ENCODE results near the gene MYO5B. TPM values are rescaled to one million over a fixed set of nuclear protein-coding genes. Genes with fewer than 3 reads are reported as not detected.

MYO5B gene
- total RNA-seq, 4 donors from 2014 or later = 58.2 to 102 (median 89.9) TPM

DNA sequence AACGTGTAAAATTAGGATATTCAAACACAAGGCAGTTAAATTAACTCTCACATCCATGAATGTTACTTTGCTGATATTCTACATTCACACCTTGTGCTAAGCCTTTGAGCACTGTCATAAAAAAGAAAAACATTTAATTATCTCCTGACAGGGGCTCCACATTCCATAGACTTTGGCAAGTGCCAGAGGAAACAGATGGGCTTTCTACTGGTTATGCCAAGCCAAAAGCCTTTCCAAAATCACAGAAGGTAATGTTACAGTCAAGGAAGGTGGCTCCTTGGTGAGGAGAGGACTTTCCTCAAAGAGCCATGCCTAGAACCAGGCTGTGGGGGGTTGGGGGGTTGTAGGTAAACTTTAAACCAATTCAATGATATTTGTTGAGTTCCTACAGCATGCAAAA lies 12.4 kb downstream of the MYO5B start:
- Histone ChIP-seq H3K27me3 (no peaks in the 10 kb centered on the region), H3K4me3 (replicated peaks in 1 of 3) (no peak overlapping the region), H3K27ac (no peak overlapping the region), H3K4me1 (no peaks in the 10 kb centered on the region), H3K9me3 (no peaks in the 10 kb centered on the region), H3K36me3 (no peaks in the 10 kb centered on the region)
- TF ChIP-seq CTCF (IDR thresholded peaks at IDR 0.05) (no peak), POLR2A (IDR thresholded peaks at IDR 0.05) (no peak)
- WGBS, 2 donors = 66 to 76% methylated on average over 1 of the region's 1 CpG
- intact Hi-C loops (cut with DNase I) = no loop called here
- no peak for DNase-seq

- H3K9me3 ChIP-seq = no peaks in the 10 kb centered on the region
- H3K4me1 ChIP-seq = no peaks in the 10 kb centered on the region
- no peaks in the 10 kb centered on the region for H3K36me3 ChIP-seq
- 65 to 66% methylated on average over 2 of the region's 2 CpGs for WGBS, 2 donors
- no peaks in the 10 kb centered on the region for H3K27me3 ChIP-seq
- no peak overlapping the region for H3K27ac ChIP-seq
- intact Hi-C loops (cut with DNase I) = no loop called here
- H3K4me3 ChIP-seq (replicated peaks in 1 of 3) = no peak overlapping the region
- no peak for DNase-seq
- TF ChIP-seq CTCF (IDR thresholded peaks at IDR 0.05) (no peak), POLR2A (IDR thresholded peaks at IDR 0.05) (no peak)
Measured at GRCh38 chr18:50181590-50181989, 13.4 kb downstream of the MYO5B start.

DNA sequence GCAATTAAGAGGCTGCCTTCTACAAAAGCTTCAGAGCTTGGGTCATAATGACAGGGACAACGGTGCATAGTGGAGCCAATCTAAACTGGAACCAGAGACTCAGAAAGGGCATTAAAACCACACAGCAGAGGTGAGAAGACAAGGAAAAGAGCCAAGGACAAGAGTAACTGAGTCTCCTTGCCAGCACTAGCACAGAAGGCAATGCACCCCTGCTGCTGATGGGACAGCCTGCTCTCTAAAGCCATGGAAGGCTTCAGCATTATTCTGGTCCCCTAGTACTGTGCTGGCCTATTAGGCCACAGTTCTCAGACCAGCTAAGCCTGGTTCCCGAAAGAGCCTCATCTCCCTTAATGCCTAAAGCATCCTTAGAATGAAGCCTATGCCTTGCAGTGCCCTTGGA lies 15.5 kb downstream of the MYO5B start:
- WGBS, 2 donors = 86 to 93% methylated on average over 2 of the region's 2 CpGs
- intact Hi-C loops (cut with DNase I) = no loop called here
- H3K27me3 ChIP-seq = no peaks in the 10 kb centered on the region
- DNase-seq = no peak
- H3K36me3 ChIP-seq = no peaks in the 10 kb centered on the region
- no peak overlapping the region for H3K27ac ChIP-seq
- H3K9me3 ChIP-seq = no peaks in the 10 kb centered on the region
- H3K4me3 ChIP-seq (replicated peaks in 1 of 3) = no peak overlapping the region
- H3K4me1 ChIP-seq = no peaks in the 10 kb centered on the region
- TF ChIP-seq POLR2A (IDR thresholded peaks at IDR 0.05) (no peak), CTCF (IDR thresholded peaks at IDR 0.05) (no peak)

DNA sequence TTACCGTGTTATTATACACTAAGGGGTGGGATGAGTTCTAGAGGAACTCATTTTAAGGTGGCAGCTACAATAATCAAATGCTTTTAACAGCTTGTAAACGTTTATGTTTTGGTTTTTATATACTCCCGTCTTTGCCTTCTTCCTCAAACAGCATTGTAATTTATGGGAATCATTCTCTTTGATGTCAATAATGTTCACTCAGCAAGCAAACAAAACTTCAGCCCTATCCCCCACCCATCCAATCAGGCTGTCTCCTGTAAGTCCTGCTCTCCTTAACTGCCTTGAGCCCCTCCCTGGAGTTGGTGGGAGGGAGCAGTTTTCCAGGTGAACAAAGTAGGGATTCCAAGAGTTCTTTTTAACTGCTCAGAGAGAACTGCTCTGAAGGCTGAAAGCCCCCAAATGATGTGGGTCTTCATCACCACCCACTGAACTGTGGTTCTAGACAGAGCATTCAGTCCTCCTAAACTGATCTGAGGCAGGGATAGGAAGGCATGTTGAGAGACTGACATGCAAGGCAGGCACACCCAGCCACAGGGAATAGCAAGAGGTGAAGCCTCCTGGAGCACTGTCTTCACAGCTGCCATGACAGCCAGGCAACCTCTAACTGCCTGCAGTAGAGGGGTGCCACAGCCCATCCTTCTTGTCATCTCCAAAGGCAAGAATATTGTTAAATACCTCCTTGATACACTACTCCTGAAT lies 17.5 kb downstream of the MYO5B start:
- no peak overlapping the region for H3K27ac ChIP-seq
- H3K4me3 ChIP-seq (replicated peaks in 1 of 3) = no peak overlapping the region
- no peaks in the 10 kb centered on the region for H3K4me1 ChIP-seq
- TF ChIP-seq POLR2A (IDR thresholded peaks at IDR 0.05) (no peak), CTCF (IDR thresholded peaks at IDR 0.05) (no peak)
- H3K27me3 ChIP-seq = no peaks in the 10 kb centered on the region
- H3K36me3 ChIP-seq = no peaks in the 10 kb centered on the region
- intact Hi-C loops (cut with DNase I) = no loop called here
- H3K9me3 ChIP-seq = no peaks in the 10 kb centered on the region
- DNase-seq = no peak
- 68 to 73% methylated on average over 3 of the region's 3 CpGs for WGBS, 2 donors

GRCh38 chr18:50172367-50172766 lies 22.6 kb downstream of the MYO5B start:
- no peak overlapping the region for H3K27ac ChIP-seq
- intact Hi-C loops (cut with DNase I) = no loop called here
- WGBS, 2 donors = 92 to 94% methylated on average over 3 of the region's 3 CpGs

More at GRCh38 chr18:50172367-50172766, 22.6 kb downstream of the MYO5B start:
- no peaks in the 10 kb centered on the region for H3K36me3 ChIP-seq
- TF ChIP-seq CTCF (IDR thresholded peaks at IDR 0.05) (no peak), POLR2A (IDR thresholded peaks at IDR 0.05) (no peak)
- no peaks in the 10 kb centered on the region for H3K27me3 ChIP-seq
- H3K9me3 ChIP-seq = no peaks in the 10 kb centered on the region
- DNase-seq = no peak
- no peaks in the 10 kb centered on the region for H3K4me1 ChIP-seq
- H3K4me3 ChIP-seq (replicated peaks in 1 of 3) = no peak overlapping the region

Data from thyroid gland (tissue), 4 donors.